ENCODE results near the gene RSAD1.

Gene RSAD1

GRCh38 chr17:50534222-50534978 lies 55.7 kb downstream of the RSAD1 start:
- DNase-seq (ENCODE audit: extremely low spot score, insufficient read length, low read depth) (no peak), FAIRE-seq (no peak)

GRCh38 chr17:50534979-50535326 lies 56.3 kb downstream of the RSAD1 start:
- no peak for DNase-seq (ENCODE audit: extremely low spot score, insufficient read length, low read depth)
- FAIRE-seq = no peak

- FAIRE-seq (no peak), DNase-seq (ENCODE audit: extremely low spot score, insufficient read length, low read depth) (no peak)
These were observed 56.7 kb downstream of the RSAD1 start for GRCh38 chr17:50535407-50535806.
